ENCODE data around the gene FOXL1.

FOXL1 gene

DNA sequence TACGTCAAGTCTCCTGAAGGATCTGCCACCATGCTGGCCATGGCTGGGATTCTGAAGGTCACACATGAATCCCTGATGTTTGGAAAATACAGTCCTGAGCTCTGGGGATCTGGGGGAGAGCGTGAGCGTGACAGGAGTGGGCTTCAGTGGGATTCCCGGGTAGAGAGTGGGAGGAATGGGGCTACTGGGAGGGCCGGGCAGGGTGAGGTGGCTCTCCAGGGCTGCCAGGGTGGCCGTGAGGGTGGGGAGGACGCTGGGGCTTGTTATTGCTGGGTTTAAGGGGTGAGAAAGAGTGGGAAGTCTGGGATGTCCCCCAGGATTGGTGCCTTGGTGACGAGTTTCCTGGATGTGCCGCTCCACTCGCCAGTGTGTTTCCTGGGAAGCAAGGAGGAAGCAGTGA lies 31.3 kb downstream of the FOXL1 start:
- Histone ChIP-seq H3K27ac (no peak overlapping the region), H3K4me3 (no peak overlapping the region), H3K9me3 (ENCODE audit: low read depth, low read length) (no peaks in the 10 kb centered on the region), H3K36me3 (ENCODE audit: insufficient read depth, low read length) (no peaks in the 10 kb centered on the region), H3K9ac (ENCODE audit: insufficient read length) (no peak overlapping the region)
- TF ChIP-seq POLR2AphosphoS5 (IDR thresholded peaks at IDR 0.05; ENCODE audit: borderline replicate concordance, low read depth, low read length) (no peak), FOXP2 (optimal IDR thresholded peaks at IDR 0.05; ENCODE audit: control extremely low read depth, extremely low read length, insufficient read depth) (no peak), EZH2 (IDR thresholded peaks at IDR 0.05) (no peak)
- DNase-seq (ENCODE audit: low read depth, low spot score): no peak

DNA sequence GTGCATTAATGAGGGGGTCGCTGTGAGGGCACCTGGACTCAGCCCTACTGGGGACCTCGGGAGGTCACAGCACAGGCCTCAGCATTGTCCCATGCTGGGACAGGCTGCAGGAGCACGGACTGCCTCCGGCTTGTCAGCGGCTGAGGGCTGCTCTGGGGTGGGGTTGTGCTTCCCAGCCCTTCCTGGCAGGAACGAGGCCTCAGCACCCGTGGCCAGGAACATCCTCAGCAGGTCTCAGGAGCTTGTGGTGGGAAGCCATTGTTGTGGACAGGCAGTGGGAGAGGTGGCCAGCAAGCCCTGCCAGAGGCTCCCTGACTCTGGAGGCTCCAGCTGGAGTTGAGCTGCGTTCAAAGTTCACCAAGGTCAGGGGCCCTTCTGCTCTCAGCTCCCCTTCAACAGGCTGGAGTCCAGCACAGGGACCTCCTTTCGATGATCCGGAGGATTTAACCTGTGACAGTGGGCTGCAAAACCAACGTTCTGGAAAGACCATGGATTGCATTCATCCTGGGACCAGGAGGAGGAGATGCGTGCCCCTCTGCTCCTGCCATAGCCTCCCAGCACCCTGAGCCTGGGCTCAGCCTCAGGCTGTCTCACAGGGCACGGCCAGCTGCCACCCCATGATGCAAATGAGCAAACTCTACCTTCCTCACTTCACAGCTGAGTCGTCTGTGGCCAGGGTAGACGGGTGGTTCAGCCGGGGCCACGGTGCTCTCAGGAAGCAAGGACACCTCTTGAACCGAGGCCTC lies 32.6 kb downstream of the FOXL1 start:
- Histone ChIP-seq H3K4me3 (no peak overlapping the region), H3K27ac (no peak overlapping the region), H3K9ac (ENCODE audit: insufficient read length) (no peak overlapping the region), H3K36me3 (ENCODE audit: insufficient read depth, low read length) (no peaks in the 10 kb centered on the region), H3K9me3 (ENCODE audit: low read depth, low read length) (no peaks in the 10 kb centered on the region)
- no peak for DNase-seq (ENCODE audit: low read depth, low spot score)
- TF ChIP-seq POLR2AphosphoS5 (IDR thresholded peaks at IDR 0.05; ENCODE audit: borderline replicate concordance, low read depth, low read length) (no peak), FOXP2 (optimal IDR thresholded peaks at IDR 0.05; ENCODE audit: control extremely low read depth, extremely low read length, insufficient read depth) (no peak), EZH2 (IDR thresholded peaks at IDR 0.05) (no peak)

DNA sequence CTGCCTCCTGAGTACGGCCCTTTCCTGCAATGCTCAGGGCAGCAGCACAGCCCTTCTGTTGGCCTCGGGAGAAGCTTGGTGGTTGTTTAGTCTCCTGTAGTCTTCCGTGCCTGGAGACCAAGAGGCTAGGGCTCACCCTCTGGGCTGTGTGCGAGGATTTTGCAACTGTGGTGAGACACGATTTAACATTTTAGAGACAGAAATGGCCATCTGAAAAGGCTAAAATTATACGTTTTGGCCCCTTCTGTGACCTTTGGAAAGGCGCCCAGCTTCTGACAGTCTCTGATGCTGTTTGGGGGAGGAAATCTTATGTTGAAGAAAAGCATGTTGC lies 33.1 kb downstream of the FOXL1 start:
- no peak overlapping the region for H3K4me3 ChIP-seq
- no peak for DNase-seq (ENCODE audit: low read depth, low spot score)
- H3K36me3 ChIP-seq (ENCODE audit: insufficient read depth, low read length): no peaks in the 10 kb centered on the region
- no peak overlapping the region for H3K9ac ChIP-seq (ENCODE audit: insufficient read length)
- H3K27ac ChIP-seq: no peak overlapping the region
- H3K9me3 ChIP-seq (ENCODE audit: low read depth, low read length): no peaks in the 10 kb centered on the region
- TF ChIP-seq FOXP2 (optimal IDR thresholded peaks at IDR 0.05; ENCODE audit: control extremely low read depth, extremely low read length, insufficient read depth) (no peak), POLR2AphosphoS5 (IDR thresholded peaks at IDR 0.05; ENCODE audit: borderline replicate concordance, low read depth, low read length) (no peak), EZH2 (IDR thresholded peaks at IDR 0.05) (no peak)

DNA sequence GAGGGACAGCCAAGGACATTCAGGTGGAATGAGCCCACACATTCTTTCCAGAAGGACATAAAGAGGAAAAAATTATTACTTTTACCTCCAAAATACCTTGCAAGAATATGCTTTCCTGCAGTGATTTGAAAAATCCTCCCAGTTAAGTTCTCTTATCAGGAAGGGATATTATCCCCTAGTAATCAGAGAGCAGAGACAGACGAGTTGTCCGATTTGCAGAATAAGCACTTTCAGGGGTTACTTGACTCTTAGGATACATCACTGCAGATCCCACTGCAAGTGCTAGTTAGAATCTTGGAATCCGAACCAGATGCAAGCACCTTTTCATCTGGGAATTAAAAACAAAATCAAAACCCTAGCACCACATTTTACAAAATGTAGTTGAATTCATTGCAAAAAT lies 33.6 kb downstream of the FOXL1 start:
- no peak for DNase-seq (ENCODE audit: low read depth, low spot score)
- Histone ChIP-seq H3K27ac (no peak overlapping the region), H3K36me3 (ENCODE audit: insufficient read depth, low read length) (no peaks in the 10 kb centered on the region), H3K4me3 (no peak overlapping the region), H3K9me3 (ENCODE audit: low read depth, low read length) (no peaks in the 10 kb centered on the region), H3K9ac (ENCODE audit: insufficient read length) (no peak overlapping the region)
- no peak for TF ChIP-seq FOXP2 (optimal IDR thresholded peaks at IDR 0.05; ENCODE audit: control extremely low read depth, extremely low read length, insufficient read depth)
- TF ChIP-seq EZH2 (IDR thresholded peaks at IDR 0.05): no peak
- TF ChIP-seq POLR2AphosphoS5 (IDR thresholded peaks at IDR 0.05; ENCODE audit: borderline replicate concordance, low read depth, low read length): no peak

DNA sequence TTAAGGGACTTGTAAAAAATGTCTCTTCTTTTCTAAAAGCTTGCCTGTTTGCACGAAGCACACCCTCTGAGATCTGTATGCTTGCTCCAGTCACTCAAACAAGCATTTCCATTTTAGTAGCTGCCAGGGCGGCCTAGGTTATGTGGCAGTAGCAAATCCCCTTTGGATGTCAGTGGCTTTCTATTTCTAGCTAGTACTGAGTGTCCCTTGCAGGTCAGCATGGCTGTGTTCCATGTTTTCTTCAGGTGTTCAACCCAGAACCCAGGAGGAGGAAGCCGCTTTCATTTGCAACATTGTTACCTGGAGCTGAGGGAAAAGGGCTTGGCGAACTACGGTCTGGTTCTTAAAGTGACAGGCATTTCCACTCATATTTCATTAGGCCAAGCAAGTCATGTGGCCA lies 36.4 kb downstream of the FOXL1 start:
- H3K9me3 ChIP-seq (ENCODE audit: low read depth, low read length): no peaks in the 10 kb centered on the region
- no peak overlapping the region for H3K4me3 ChIP-seq
- no peak for DNase-seq (ENCODE audit: low read depth, low spot score)
- H3K9ac ChIP-seq (ENCODE audit: insufficient read length): no peak overlapping the region
- TF ChIP-seq POLR2AphosphoS5 (IDR thresholded peaks at IDR 0.05; ENCODE audit: borderline replicate concordance, low read depth, low read length): no peak
- no peak for TF ChIP-seq FOXP2 (optimal IDR thresholded peaks at IDR 0.05; ENCODE audit: control extremely low read depth, extremely low read length, insufficient read depth)
- TF ChIP-seq EZH2 (IDR thresholded peaks at IDR 0.05): no peak
- H3K36me3 ChIP-seq (ENCODE audit: insufficient read depth, low read length): no peaks in the 10 kb centered on the region
- H3K27ac ChIP-seq: no peak overlapping the region

DNA sequence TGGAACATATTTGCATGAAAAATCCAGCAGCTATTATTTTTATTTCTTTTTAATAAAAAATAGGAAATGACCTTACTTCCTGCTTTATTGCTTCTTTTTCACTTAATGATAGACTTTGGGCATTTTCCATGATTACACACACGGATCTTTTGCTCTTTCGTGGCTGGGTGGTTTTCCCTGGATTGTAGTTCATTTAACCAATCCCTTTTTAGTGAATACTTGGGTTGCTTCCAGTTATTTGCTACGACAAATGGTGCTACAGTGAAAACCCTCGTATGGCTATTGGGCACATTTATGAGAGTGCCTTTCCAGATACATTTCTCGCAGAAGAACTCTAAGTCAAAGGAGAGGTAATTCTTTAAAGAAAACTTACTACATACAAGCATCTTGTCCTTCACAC lies 38.6 kb downstream of the FOXL1 start:
- Histone ChIP-seq H3K9me3 (ENCODE audit: low read depth, low read length) (no peaks in the 10 kb centered on the region), H3K36me3 (ENCODE audit: insufficient read depth, low read length) (no peaks in the 10 kb centered on the region), H3K27ac (no peak overlapping the region), H3K9ac (ENCODE audit: insufficient read length) (no peak overlapping the region), H3K4me3 (no peak overlapping the region)
- DNase-seq (ENCODE audit: low read depth, low spot score): no peak
- TF ChIP-seq POLR2AphosphoS5 (IDR thresholded peaks at IDR 0.05; ENCODE audit: borderline replicate concordance, low read depth, low read length) (no peak), EZH2 (IDR thresholded peaks at IDR 0.05) (no peak), FOXP2 (optimal IDR thresholded peaks at IDR 0.05; ENCODE audit: control extremely low read depth, extremely low read length, insufficient read depth) (no peak)

DNA sequence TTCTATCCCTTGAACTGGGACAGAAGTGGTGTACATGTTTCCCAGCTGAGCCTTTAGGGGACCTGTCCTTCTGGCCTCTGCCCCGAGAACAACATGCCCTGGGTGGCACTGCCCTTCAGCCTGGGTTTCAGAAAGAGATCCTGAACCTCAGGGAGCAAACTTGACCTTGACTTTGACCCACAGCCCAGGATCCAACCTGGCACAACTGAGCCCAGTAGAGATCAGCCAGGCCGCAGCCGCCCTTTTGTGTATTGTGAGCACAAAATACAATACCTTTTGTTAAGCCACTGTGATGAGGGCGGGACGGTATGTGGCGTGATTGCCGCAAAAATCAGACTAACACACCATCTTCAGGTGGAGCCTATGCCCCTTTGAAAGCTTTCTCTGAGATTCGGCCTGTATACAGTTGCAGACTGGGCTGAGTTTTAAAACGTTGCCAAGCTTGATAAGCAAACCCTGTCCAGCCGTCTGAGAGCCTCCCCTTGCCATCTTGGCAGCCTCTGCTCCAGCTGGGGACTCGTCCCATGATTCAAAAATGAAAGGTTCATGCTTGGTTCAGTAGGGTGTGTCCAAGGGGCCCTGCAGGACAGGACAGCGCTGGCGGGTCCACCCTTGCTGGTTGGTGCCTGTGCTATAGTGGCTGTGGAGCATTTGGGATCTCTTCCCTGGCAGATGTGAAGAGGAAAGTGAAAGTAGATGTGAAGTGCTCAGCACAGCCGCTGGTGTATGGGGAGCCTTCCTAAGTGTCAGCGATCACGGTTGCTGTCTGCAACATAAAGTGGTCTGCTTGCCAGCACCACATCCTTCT lies 40.3 kb downstream of the FOXL1 start:
- Histone ChIP-seq H3K4me3 (no peak overlapping the region), H3K9ac (ENCODE audit: insufficient read length) (no peak overlapping the region), H3K27ac (no peak overlapping the region), H3K9me3 (ENCODE audit: low read depth, low read length) (no peaks in the 10 kb centered on the region), H3K36me3 (ENCODE audit: insufficient read depth, low read length) (no peaks in the 10 kb centered on the region)
- DNase-seq (ENCODE audit: low read depth, low spot score): no peak
- TF ChIP-seq POLR2AphosphoS5 (IDR thresholded peaks at IDR 0.05; ENCODE audit: borderline replicate concordance, low read depth, low read length): no peak
- TF ChIP-seq EZH2 (IDR thresholded peaks at IDR 0.05): no peak
- no peak for TF ChIP-seq FOXP2 (optimal IDR thresholded peaks at IDR 0.05; ENCODE audit: control extremely low read depth, extremely low read length, insufficient read depth)

DNA sequence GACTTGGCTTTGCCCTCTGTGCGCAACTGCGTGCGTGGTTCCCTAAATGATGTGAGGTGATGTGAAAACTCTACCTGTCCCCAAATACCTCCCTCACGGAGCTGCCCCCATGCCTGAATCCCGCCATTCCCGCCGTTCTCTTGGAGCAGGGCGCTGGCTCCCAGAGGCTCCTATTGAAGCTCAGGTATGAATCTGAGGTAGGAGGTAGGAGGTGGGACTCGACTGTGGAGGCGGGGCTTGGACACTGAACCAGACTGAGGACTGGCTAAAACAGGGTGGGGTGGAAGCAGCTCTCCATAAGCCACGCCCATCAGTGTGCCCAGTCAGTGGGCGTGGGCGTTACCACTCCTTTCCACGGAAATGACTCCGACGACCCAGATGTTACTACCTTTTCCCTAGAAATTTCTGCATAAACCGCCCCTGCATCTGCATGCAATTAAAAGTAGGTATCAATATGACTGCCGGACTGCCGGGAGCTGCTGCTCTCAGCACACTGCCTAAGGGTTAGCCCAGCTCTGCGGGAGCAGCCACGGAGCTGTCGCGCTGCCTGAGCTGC lies 41.0 kb downstream of the FOXL1 start:
- TF ChIP-seq POLR2AphosphoS5 (IDR thresholded peaks at IDR 0.05; ENCODE audit: borderline replicate concordance, low read depth, low read length) (no peak), EZH2 (IDR thresholded peaks at IDR 0.05) (no peak), FOXP2 (optimal IDR thresholded peaks at IDR 0.05; ENCODE audit: control extremely low read depth, extremely low read length, insufficient read depth) (no peak)
- Histone ChIP-seq H3K27ac (no peak overlapping the region), H3K9me3 (ENCODE audit: low read depth, low read length) (no peaks in the 10 kb centered on the region), H3K9ac (ENCODE audit: insufficient read length) (no peak overlapping the region), H3K4me3 (no peak overlapping the region), H3K36me3 (ENCODE audit: insufficient read depth, low read length) (no peaks in the 10 kb centered on the region)
- DNase-seq (ENCODE audit: low read depth, low spot score): no peak
